ENCODE results near the gene OPCML. TPM values are rescaled to one million over a fixed set of nuclear protein-coding genes. Genes with fewer than 3 reads are reported as not detected.

The OPCML gene
- total RNA-seq, 4 donors from 2014 or later = 0.33 TPM; not detected in 3

DNA sequence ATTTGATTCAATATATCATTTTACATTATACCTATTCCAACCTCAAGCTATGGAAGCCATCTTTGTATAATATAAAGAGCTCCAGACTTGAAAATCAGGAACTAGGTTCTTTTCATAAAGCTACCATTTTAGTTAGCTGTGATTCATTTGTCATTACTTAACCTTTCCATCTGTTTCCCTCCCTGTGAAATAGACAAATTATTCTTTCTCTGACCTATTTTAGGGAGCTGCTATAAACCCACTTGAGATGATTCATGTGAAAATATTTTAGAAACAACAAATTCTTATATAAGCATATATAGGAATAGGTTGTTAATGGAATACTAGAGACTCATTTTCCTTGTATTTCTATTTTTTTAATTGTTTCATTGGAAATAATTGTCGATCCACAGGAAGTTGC, 1012.1 kb downstream of the OPCML start:
- Histone ChIP-seq H3K4me1 (no peaks in the 10 kb centered on the region), H3K36me3 (no peaks in the 10 kb centered on the region), H3K9me3 (no peaks in the 10 kb centered on the region), H3K27ac (no peak overlapping the region), H3K4me3 (replicated peaks in 1 of 3) (no peak overlapping the region), H3K27me3 (no peaks in the 10 kb centered on the region)
- DNase-seq = no peak
- 89 to 93% methylated on average over 1 of the region's 1 CpG for WGBS, 2 donors
- intact Hi-C loops (cut with DNase I) = no loop called here
- TF ChIP-seq, protein P1, sequence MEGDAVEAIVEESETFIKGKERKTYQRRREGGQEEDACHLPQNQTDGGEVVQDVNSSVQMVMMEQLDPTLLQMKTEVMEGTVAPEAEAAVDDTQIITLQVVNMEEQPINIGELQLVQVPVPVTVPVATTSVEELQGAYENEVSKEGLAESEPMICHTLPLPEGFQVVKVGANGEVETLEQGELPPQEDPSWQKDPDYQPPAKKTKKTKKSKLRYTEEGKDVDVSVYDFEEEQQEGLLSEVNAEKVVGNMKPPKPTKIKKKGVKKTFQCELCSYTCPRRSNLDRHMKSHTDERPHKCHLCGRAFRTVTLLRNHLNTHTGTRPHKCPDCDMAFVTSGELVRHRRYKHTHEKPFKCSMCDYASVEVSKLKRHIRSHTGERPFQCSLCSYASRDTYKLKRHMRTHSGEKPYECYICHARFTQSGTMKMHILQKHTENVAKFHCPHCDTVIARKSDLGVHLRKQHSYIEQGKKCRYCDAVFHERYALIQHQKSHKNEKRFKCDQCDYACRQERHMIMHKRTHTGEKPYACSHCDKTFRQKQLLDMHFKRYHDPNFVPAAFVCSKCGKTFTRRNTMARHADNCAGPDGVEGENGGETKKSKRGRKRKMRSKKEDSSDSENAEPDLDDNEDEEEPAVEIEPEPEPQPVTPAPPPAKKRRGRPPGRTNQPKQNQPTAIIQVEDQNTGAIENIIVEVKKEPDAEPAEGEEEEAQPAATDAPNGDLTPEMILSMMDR (IDR thresholded peaks at IDR 0.05) = no peak
- TF ChIP-seq POLR2A (IDR thresholded peaks at IDR 0.05) = no peak

DNA sequence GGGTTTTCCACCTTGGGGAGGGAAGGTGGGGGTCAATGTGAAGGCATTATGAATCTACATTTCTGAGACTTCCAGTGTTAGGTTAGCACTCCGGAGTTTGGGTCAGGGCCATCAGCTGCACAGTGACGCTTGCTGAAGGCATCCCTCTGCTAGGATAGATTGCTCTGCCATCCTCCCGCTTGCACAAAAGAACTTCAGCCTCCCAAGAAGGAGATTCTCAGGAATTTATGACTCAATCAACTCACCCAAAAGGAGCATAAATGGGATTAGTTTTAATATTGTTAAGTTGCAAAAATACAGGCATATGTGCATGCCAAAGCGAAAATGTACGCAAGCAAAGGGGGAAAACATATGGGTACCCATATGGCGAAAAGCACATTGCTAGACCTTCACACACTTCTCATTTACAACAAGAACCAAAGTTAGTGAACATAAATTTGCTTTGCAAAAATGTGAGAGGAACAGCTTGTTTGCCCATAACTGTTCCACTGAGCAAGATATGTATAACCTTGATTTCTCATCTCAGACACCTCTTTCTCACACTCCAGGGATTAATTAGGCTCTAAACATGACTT, 1013.0 kb downstream of the OPCML start:
- 79 to 80% methylated on average over 6 of the region's 6 CpGs for WGBS, 2 donors
- H3K27me3 ChIP-seq = no peaks in the 10 kb centered on the region
- intact Hi-C loops (cut with DNase I) = no loop called here
- H3K27ac ChIP-seq = no peak overlapping the region
- peaks cover 4 to 5% of the 10 kb centered on the region in 2 donors for H3K4me1 ChIP-seq
- DNase-seq = no peak
- H3K9me3 ChIP-seq = no peaks in the 10 kb centered on the region
- TF ChIP-seq, protein P1 (IDR thresholded peaks at IDR 0.05) = no peak
- TF ChIP-seq POLR2A (IDR thresholded peaks at IDR 0.05) = no peak
- no peaks in the 10 kb centered on the region for H3K36me3 ChIP-seq
- no peak overlapping the region for H3K4me3 ChIP-seq (replicated peaks in 1 of 3)

DNA sequence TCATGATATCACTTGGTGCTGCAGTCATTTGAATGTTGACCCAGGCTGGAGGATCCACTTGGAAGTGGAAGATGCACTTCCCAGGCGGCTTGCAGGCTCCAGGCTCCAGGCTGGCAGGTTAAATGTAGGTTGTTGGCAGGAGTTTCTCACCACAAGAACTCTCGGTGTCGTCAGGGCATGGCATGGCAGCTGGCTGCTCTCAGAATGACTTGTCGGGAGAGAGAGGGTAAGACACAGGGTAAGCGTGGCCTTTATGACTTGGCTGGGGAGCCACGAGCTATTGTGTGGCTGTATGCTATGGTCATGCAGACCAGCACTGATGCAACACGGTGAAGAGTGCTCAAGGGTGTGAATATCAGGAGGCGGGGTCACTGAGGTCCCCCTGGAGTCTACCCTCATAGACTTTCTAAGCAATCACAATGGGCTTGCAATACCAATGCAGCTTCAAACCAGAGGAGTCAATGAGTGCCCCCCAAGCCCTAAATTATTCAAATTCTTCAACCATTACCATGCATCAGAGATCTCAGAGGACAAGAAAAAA, 1027.7 kb downstream of the OPCML start:
- 71 to 77% methylated on average over 8 of the region's 8 CpGs for WGBS, 2 donors
- H3K4me3 ChIP-seq (replicated peaks in 1 of 3) = no peak overlapping the region
- no peaks in the 10 kb centered on the region for H3K27me3 ChIP-seq
- TF ChIP-seq, protein P1 (IDR thresholded peaks at IDR 0.05) = no peak
- no peak for TF ChIP-seq POLR2A (IDR thresholded peaks at IDR 0.05)
- intact Hi-C loops (cut with DNase I) = no loop called here
- H3K27ac ChIP-seq = no peak overlapping the region
- DNase-seq = no peak
- no peaks in the 10 kb centered on the region for H3K4me1 ChIP-seq
- no peaks in the 10 kb centered on the region for H3K36me3 ChIP-seq
- H3K9me3 ChIP-seq = no peaks in the 10 kb centered on the region

DNA sequence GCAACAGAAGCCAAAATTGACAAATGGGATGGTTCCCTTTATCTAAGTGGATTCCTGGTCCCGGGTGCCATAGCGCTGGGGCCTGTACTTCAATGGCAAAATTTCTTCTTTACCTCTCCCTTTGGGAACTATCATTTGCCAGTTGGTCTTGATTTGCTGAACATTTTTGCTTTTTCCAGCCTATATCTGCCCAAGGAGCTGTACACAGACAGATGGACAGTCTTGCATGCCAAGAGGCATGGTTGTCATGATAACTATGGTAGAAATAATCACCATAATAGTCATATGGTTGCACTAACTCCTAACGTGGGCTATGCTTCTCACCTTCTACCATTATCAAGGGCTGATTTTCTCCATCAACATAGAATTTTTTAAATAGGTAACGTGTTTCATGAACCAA, 1030.9 kb downstream of the OPCML start:
- Histone ChIP-seq H3K9me3 (no peaks in the 10 kb centered on the region), H3K36me3 (no peaks in the 10 kb centered on the region), H3K4me1 (no peaks in the 10 kb centered on the region), H3K27ac (no peak overlapping the region), H3K27me3 (no peaks in the 10 kb centered on the region), H3K4me3 (replicated peaks in 1 of 3) (no peak overlapping the region)
- 94% methylated on average over 4 of the region's 4 CpGs for WGBS, 2 donors
- no peak for DNase-seq
- no peak for TF ChIP-seq POLR2A (IDR thresholded peaks at IDR 0.05)
- TF ChIP-seq, protein P1 (IDR thresholded peaks at IDR 0.05) = no peak
- intact Hi-C loops (cut with DNase I) = no loop called here

DNA sequence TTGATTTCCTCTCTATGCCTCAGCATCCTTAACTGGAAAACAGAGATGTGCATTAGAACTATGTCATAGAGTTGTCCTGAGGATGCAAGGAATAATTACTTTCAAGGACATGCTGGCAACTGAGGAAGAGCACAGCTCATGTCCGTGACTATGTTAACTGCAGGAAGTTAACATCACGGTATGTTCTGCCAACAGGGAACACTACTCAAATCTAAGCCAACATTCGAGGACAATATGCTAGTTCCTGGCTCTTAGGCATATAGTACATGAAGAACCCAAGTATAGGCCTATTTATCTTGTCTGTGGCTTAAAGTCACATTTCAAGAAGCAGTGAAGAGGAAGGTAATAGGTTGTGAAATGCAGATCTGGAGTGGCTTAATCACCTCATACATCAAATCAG, 1032.6 kb downstream of the OPCML start:
- TF ChIP-seq POLR2A (IDR thresholded peaks at IDR 0.05) = no peak
- TF ChIP-seq, protein P1 (IDR thresholded peaks at IDR 0.05) = no peak
- no peaks in the 10 kb centered on the region for H3K27me3 ChIP-seq
- no peak overlapping the region for H3K27ac ChIP-seq
- no peaks in the 10 kb centered on the region for H3K9me3 ChIP-seq
- no peaks in the 10 kb centered on the region for H3K36me3 ChIP-seq
- intact Hi-C loops (cut with DNase I) = no loop called here
- H3K4me3 ChIP-seq (replicated peaks in 1 of 3) = no peak overlapping the region
- no peak for DNase-seq
- H3K4me1 ChIP-seq = peaks cover 0 to 6% of the 10 kb centered on the region in 2 donors
- WGBS, 2 donors = 60 to 83% methylated on average over 3 of the region's 3 CpGs
